Eye (tissue), 1 donor: ENCODE results near the gene VMP1.
"Not testable (repeated sequence)": the region's sequence is repeated elsewhere in the genome, so short reads cannot be mapped to it uniquely, and the experiment has no call there.

Source experiments
- DNase-seq: peaks from one replicate; pipeline ENCODE4 v3.0.0-alpha.2; 2015

The VMP1 gene

GRCh38 chr17:59712862-59713261 lies 5.4 kb downstream of the VMP1 start:
- no peak for DNase-seq

- DNase-seq: no peak
These were observed 6.8 kb downstream of the VMP1 start for GRCh38 chr17:59714255-59714654.

- DNase-seq: no peak
These were observed 9.0 kb downstream of the VMP1 start for GRCh38 chr17:59716427-59716826.

GRCh38 chr17:59719526-59719925 lies 12.1 kb downstream of the VMP1 start:
- DNase-seq: no peak

- DNase-seq: no peak
These were observed 15.2 kb downstream of the VMP1 start for GRCh38 chr17:59722623-59723022.

GRCh38 chr17:59723041-59723440 lies 15.6 kb downstream of the VMP1 start:
- DNase-seq: no peak

GRCh38 chr17:59723607-59724006 lies 16.2 kb downstream of the VMP1 start:
- no peak for DNase-seq

- DNase-seq: no peak
These were observed 18.2 kb downstream of the VMP1 start for GRCh38 chr17:59725691-59726090.

GRCh38 chr17:59727817-59728533 lies 20.5 kb downstream of the VMP1 start:
- DNase-seq: no peak

GRCh38 chr17:59730268-59730834 lies 22.9 kb downstream of the VMP1 start:
- DNase-seq: no peak

- no peak for DNase-seq
These were observed 26.2 kb downstream of the VMP1 start for GRCh38 chr17:59733697-59734096.

GRCh38 chr17:59734226-59734625 lies 26.8 kb downstream of the VMP1 start:
- no peak for DNase-seq

GRCh38 chr17:59737324-59737723 lies 29.9 kb downstream of the VMP1 start:
- DNase-seq: no peak

GRCh38 chr17:59743842-59744241 lies 36.4 kb downstream of the VMP1 start:
- no peak for DNase-seq

GRCh38 chr17:59745040-59745439 lies 37.6 kb downstream of the VMP1 start:
- DNase-seq: no peak

- peak; percentile 37 for DNase-seq
These were observed 39.5 kb downstream of the VMP1 start for GRCh38 chr17:59746849-59747445.

- DNase-seq: no peak
These were observed 41.1 kb downstream of the VMP1 start for GRCh38 chr17:59748591-59748990.

- no peak for DNase-seq
These were observed 44.5 kb downstream of the VMP1 start for GRCh38 chr17:59751955-59752413.

GRCh38 chr17:59752446-59752845 lies 45.0 kb downstream of the VMP1 start:
- DNase-seq: no peak

- DNase-seq: no peak
These were observed 45.5 kb downstream of the VMP1 start for GRCh38 chr17:59752922-59753321.

GRCh38 chr17:59753522-59754467 lies 46.3 kb downstream of the VMP1 start:
- DNase-seq: peak; percentile 96

GRCh38 chr17:59754552-59754951 lies 47.1 kb downstream of the VMP1 start:
- peak; percentile 16 for DNase-seq

GRCh38 chr17:59755069-59755468 lies 47.6 kb downstream of the VMP1 start:
- not testable (repeated sequence) for DNase-seq
